Osteoblast (primary cell): ENCODE measurements around the gene NRIP1. TPM values are rescaled to one million over a fixed set of nuclear protein-coding genes. Genes with fewer than 3 reads are reported as not detected.
A peak's percentile ranks its signal among the peaks of the same experiment; 100 is the strongest.

ENCODE experiments used
- DNase-seq: peaks from one replicate; pipeline ENCODE4 v3.0.0; 2011; ENCODE audit warnings: low spot score, mixed read lengths; ENCODE audit not compliant: insufficient read length; ENCODE audit errors: missing footprints
- H2AFZ ChIP-seq: 2 replicates; pipeline ENCODE4 v1.6.0; 2011; ENCODE audit warnings: mild to moderate bottlenecking, low read length
- H3K27ac ChIP-seq: 2 replicates; pipeline ENCODE4 v1.5.1; 2011; ENCODE audit warnings: mild to moderate bottlenecking, low read depth, low read length, moderate library complexity
- H3K27me3 ChIP-seq: 2 replicates; pipeline ENCODE4 v1.6.0; 2012; ENCODE audit warnings: mild to moderate bottlenecking, control low read depth, inconsistent platforms, low read length, moderate library complexity; ENCODE audit not compliant: insufficient read depth
- H3K36me3 ChIP-seq: 2 replicates; pipeline ENCODE4 v1.5.1; 2011; ENCODE audit warnings: mild to moderate bottlenecking, low read length, control low read depth, moderate library complexity; ENCODE audit not compliant: insufficient read depth
- H3K4me1 ChIP-seq: 2 replicates; pipeline ENCODE4 v1.5.1; 2011; ENCODE audit warnings: mild to moderate bottlenecking, low read length, control low read depth, moderate library complexity; ENCODE audit not compliant: insufficient read depth
- H3K4me2 ChIP-seq: 2 replicates; pipeline ENCODE4 v1.6.0; 2011; ENCODE audit warnings: mild to moderate bottlenecking, low read length; ENCODE audit not compliant: insufficient read depth
- H3K4me3 ChIP-seq: fragments of 200-600 bp; sonication (generic); 3 replicates; pipeline ENCODE4 v1.5.1; 2012; ENCODE audit warnings: mild to moderate bottlenecking, low read length, inconsistent platforms; ENCODE audit not compliant: insufficient read depth
- H3K79me2 ChIP-seq: 2 replicates; pipeline ENCODE4 v1.6.0; 2012; ENCODE audit warnings: mild to moderate bottlenecking, low read length, control low read depth, inconsistent platforms; ENCODE audit not compliant: insufficient read depth
- H3K9me3 ChIP-seq: 2 replicates; pipeline ENCODE4 v1.5.1; 2011; ENCODE audit warnings: low read depth, low read length, control low read depth
- H4K20me1 ChIP-seq: 2 replicates; pipeline ENCODE4 v1.6.0; 2012; ENCODE audit warnings: mild to moderate bottlenecking, low read length, control low read depth; ENCODE audit not compliant: insufficient read depth
- CTCF ChIP-seq: IDR thresholded peaks from 2 replicates; pipeline ENCODE4 v1.5.1; 2011; ENCODE audit warnings: mild to moderate bottlenecking, low read depth, low read length, moderate library complexity; ENCODE audit errors: extremely low read depth
- total RNA-seq: library from RNA; depleted of rRNA; stranded (reverse); fragments of >200 nt; gene quantifications from 2 replicates; pipeline ENCODE4 v1.2.3, GENCODE V29; 2012

The NRIP1 gene
- total RNA-seq, 1 donor, result 32.6 TPM

GRCh38 chr21:15003463-15004135, 61.2 kb downstream of the NRIP1 start:
- H3K27me3 ChIP-seq, result no peaks in the 10 kb centered on the region
- H3K4me3 ChIP-seq, result no peak overlapping the region
- no peak for TF ChIP-seq CTCF
- H3K27ac ChIP-seq, result no peak overlapping the region
- no peak overlapping the region for H2AFZ ChIP-seq
- peaks cover 92% of the 10 kb centered on the region for H3K79me2 ChIP-seq
- H3K4me1 ChIP-seq, result peaks cover 70% of the 10 kb centered on the region
- H3K4me2 ChIP-seq, result no peak overlapping the region
- DNase-seq, result no peak
- H3K9me3 ChIP-seq, result no peaks in the 10 kb centered on the region
- H4K20me1 ChIP-seq, result no peaks in the 10 kb centered on the region
- H3K36me3 ChIP-seq, result peaks cover 7% of the 10 kb centered on the region

GRCh38 chr21:15001857-15002606, 62.8 kb downstream of the NRIP1 start:
- H3K27me3 ChIP-seq, result no peaks in the 10 kb centered on the region
- no peak overlapping the region for H2AFZ ChIP-seq
- no peak overlapping the region for H3K4me3 ChIP-seq
- DNase-seq, result no peak
- peaks cover 90% of the 10 kb centered on the region for H3K79me2 ChIP-seq
- TF ChIP-seq CTCF, result no peak
- H3K27ac ChIP-seq, result no peak overlapping the region
- H3K9me3 ChIP-seq, result no peaks in the 10 kb centered on the region
- no peaks in the 10 kb centered on the region for H3K36me3 ChIP-seq
- no peaks in the 10 kb centered on the region for H4K20me1 ChIP-seq
- no peak overlapping the region for H3K4me2 ChIP-seq
- peaks cover 59% of the 10 kb centered on the region for H3K4me1 ChIP-seq

- Histone ChIP-seq H3K27ac (no peak overlapping the region), H3K79me2 (peaks cover 88% of the 10 kb centered on the region), H3K36me3 (no peaks in the 10 kb centered on the region), H3K9me3 (no peaks in the 10 kb centered on the region), H2AFZ (no peak overlapping the region), H4K20me1 (no peaks in the 10 kb centered on the region), H3K4me3 (no peak overlapping the region), H3K27me3 (no peaks in the 10 kb centered on the region), H3K4me2 (peak overlapping the region; percentile 25), H3K4me1 (peaks cover 55% of the 10 kb centered on the region)
- TF ChIP-seq CTCF, result no peak
- no peak for DNase-seq
Measured at GRCh38 chr21:15001113-15001512, 63.7 kb downstream of the NRIP1 start.

- Histone ChIP-seq H3K4me3 (no peak overlapping the region), H3K79me2 (peaks cover 87% of the 10 kb centered on the region), H3K27ac (peak overlapping the region; percentile 4), H2AFZ (no peak overlapping the region), H3K27me3 (no peaks in the 10 kb centered on the region), H3K4me1 (peaks cover 53% of the 10 kb centered on the region), H3K36me3 (no peaks in the 10 kb centered on the region), H3K9me3 (no peaks in the 10 kb centered on the region), H4K20me1 (no peaks in the 10 kb centered on the region), H3K4me2 (peak overlapping the region; percentile 34)
- DNase-seq, result no peak
- no peak for TF ChIP-seq CTCF
Measured at GRCh38 chr21:15000081-15000480, 64.7 kb downstream of the NRIP1 start.
